Femur (tissue), 1 donor: ENCODE results near the gene AVPR2.

ENCODE experiments used
- DNase-seq: peaks from one replicate; pipeline ENCODE4 v3.0.0-alpha.2; 2017

The AVPR2 gene

GRCh38 chrX:153871946-153872878, 32.3 kb upstream of the AVPR2 start:
- DNase-seq: peak; percentile 11

GRCh38 chrX:153873282-153874084, 31.0 kb upstream of the AVPR2 start:
- peak; percentile 10 for DNase-seq

- DNase-seq: peak; percentile 5
Observed at GRCh38 chrX:153874085-153874365, 30.4 kb upstream of the AVPR2 start.

GRCh38 chrX:153874366-153875125, 29.9 kb upstream of the AVPR2 start:
- peak; percentile 11 for DNase-seq

GRCh38 chrX:153875391-153876111, 28.9 kb upstream of the AVPR2 start:
- DNase-seq: peak; percentile 79

GRCh38 chrX:153876112-153876491, 28.4 kb upstream of the AVPR2 start:
- no peak for DNase-seq

- no peak for DNase-seq
Observed at GRCh38 chrX:153877571-153878261, 26.8 kb upstream of the AVPR2 start.

- DNase-seq: no peak
Observed at GRCh38 chrX:153878345-153878744, 26.1 kb upstream of the AVPR2 start.

GRCh38 chrX:153878969-153879653, 25.4 kb upstream of the AVPR2 start:
- DNase-seq: no peak

GRCh38 chrX:153879741-153880439, 24.6 kb upstream of the AVPR2 start:
- DNase-seq: no peak

GRCh38 chrX:153880440-153880815, 24.0 kb upstream of the AVPR2 start:
- DNase-seq: no peak

- DNase-seq: no peak
Observed at GRCh38 chrX:153881281-153881680, 23.2 kb upstream of the AVPR2 start.

GRCh38 chrX:153882086-153882498, 22.4 kb upstream of the AVPR2 start:
- no peak for DNase-seq

GRCh38 chrX:153882557-153882956, 21.9 kb upstream of the AVPR2 start:
- DNase-seq: no peak

- DNase-seq: no peak
Observed at GRCh38 chrX:153883163-153883843, 21.2 kb upstream of the AVPR2 start.

- no peak for DNase-seq
Observed at GRCh38 chrX:153884136-153884535, 20.3 kb upstream of the AVPR2 start.

- no peak for DNase-seq
Observed at GRCh38 chrX:153884590-153884989, 19.9 kb upstream of the AVPR2 start.

GRCh38 chrX:153885208-153885787, 19.2 kb upstream of the AVPR2 start:
- DNase-seq: no peak

- DNase-seq: no peak
Observed at GRCh38 chrX:153885968-153886903, 18.2 kb upstream of the AVPR2 start, which contains the start of gene L1CAM. TSS of gene L1CAM (minus strand) at chrX:153886173. CDS start at chrX:153875836, 10,337 bp downstream.
